OCI-LY7 (cell line): ENCODE measurements around the gene GPR183.

Experiments used
- CTCF ChIP-seq: fragments of 200-600 bp; sonication (generic); conservative IDR thresholded peaks from 2 replicates; pipeline ENCODE4 v1.5.1; 2014; ENCODE audit warnings: mild to moderate bottlenecking, antibody characterized with exemption, low read length, moderate library complexity, mixed read lengths
- EZH2phosphoT487 ChIP-seq: fragments of 200-600 bp; sonication (generic); IDR thresholded peaks from 2 replicates; pipeline ENCODE4 v1.6.1; 2018; ENCODE audit warnings: low read depth, borderline replicate concordance, mild to moderate bottlenecking, mixed run types, antibody characterized with exemption, low read length, moderate library complexity, mixed read lengths

- peak; percentile 80 for TF ChIP-seq CTCF
- TF ChIP-seq EZH2phosphoT487: no peak
Measured at GRCh38 chr13:99269627-99270241, 37.5 kb downstream of the GPR183 start.
